Stimulated activated CD4-positive, alpha-beta T cell treated with anti-CD3 and anti-CD28 coated beads, Interleukin-12 subunit alpha, Interleukin-12 subunit beta, amount 100 ng/mL, for 24 hours (primary cell): ENCODE data around the gene DMD.

Experiments
- DNase-seq, 2 experiments: peaks; one replicate each; pipeline ENCODE4 v3.0.0-alpha.2; 2020; ENCODE audit warnings: low read depth in 2 of 2

Gene DMD

DNA sequence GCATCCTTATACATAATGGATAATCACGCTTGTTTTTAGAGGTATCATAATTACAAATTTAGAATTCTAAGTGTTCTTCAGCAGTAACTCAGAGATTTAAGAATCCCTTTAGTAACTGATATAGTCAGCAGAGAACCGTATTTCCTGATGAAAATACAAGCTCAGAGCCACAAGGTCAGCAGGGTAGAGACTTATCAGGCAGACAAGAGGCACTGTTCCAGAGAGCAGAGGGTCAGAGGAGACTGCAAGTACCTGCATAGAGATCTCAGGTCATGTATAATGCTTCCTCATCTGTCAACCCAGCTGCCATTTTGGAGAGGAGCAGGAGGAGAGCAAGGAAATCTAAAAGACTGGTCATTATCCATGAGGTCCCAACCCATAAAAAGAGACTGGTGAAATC, 1352.4 kb downstream of the DMD start:
- DNase-seq, result no peak

DNA sequence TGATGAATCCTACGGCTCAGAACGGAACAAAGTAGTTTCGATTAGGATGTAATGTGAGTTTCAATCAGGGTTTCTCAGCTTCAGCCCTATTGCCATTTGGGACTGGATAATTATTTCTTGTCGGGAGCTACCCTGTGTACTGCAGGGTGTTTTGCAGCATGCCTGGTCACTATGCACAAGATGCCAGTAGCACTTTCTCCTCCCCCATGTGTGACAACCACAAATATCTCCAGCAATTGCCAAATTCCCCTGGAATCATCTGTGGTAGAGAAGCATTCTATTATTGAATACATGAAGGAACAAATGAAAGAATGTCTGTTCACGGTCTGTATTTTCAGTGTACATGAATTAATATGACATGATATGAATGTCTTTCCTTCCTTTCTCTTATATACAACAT, 1356.6 kb downstream of the DMD start:
- DNase-seq, result no peak

DNA sequence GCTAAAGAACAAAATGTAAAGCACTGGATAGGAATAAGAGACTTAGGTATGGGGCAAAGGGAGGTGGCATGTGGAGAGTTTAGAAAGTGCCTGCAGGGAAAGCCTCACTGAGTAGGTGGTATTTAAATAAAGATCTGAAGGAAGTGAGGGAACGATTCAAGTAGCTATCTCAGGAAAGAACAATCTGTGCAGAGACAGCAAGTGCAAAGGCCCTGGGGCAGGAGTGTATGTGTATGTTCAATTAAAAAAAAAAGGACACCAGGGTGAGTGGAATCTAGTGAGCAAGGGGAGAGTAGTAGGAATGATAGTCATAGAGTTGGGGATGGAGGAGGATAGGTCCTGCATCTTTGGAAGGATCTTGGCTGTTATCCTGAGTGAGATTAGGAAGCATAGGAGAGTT, 1359.6 kb downstream of the DMD start:
- no peak for DNase-seq

GRCh38 chrX:31847773-31848172, 1363.6 kb downstream of the DMD start:
- DNase-seq, result no peak

DNA sequence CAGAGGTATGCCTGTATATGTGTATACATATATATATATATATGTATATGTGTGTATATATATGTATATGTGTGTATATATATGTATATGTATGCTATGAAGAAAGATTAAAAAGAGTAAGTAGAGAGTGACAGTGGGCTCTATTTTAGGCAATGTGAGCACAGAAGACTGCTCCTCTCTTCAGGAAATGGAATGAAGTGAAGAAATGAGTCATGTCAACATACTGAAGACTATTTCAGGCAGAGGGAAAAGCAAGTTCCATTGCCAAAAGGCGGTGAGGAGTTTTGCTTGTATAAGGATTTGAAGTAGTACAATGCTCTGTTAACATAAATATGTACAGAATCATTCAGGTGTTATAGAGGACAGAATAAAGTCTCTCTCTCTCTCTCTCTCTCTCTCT, 1366.3 kb downstream of the DMD start:
- no peak for DNase-seq

- DNase-seq, result no peak
Observed at GRCh38 chrX:31838617-31839016, 1372.7 kb downstream of the DMD start.

- DNase-seq, result no peak
Observed at GRCh38 chrX:31837445-31838049, 1373.8 kb downstream of the DMD start.

DNA sequence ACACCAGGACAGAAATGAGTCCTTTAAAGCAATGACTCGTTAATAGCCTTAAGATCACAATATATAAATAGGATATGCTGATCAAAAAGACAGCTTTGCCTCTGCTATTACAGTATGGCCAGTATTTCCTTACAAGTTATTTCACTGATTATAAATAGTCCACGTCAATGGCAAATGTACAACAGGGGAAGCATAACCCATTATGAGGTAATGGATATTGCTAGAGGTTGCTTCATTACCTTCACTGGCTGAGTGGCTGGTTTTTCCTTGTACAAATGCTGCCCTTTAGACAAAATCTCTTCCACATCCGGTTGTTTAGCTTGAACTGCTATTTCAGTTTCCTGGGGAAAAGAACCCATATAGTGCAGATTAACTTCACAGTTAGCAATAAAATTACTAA, 1374.9 kb downstream of the DMD start:
- DNase-seq, result no peak

DNA sequence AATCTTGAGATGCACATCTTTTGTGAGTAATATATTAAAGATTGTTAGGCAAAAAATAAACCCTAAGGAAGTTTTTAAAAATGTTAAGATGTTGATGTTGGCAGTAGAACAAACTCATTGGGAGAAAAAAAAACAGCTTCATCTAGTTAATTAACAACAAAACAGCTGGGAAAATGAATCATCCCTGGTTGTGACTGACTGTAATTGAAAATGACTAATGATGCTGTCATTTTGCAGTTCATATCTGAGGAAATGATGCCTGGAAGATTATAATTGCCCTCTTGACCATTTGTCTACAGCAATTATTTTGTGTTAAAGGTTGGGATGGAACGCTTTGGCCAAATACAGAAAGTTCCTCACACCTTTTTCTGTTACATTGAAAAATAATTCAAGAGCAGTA, 1379.1 kb downstream of the DMD start:
- DNase-seq, result no peak

GRCh38 chrX:31820430-31821210, 1390.7 kb downstream of the DMD start:
- no peak for DNase-seq

GRCh38 chrX:31819455-31819854, 1391.9 kb downstream of the DMD start:
- no peak for DNase-seq

DNA sequence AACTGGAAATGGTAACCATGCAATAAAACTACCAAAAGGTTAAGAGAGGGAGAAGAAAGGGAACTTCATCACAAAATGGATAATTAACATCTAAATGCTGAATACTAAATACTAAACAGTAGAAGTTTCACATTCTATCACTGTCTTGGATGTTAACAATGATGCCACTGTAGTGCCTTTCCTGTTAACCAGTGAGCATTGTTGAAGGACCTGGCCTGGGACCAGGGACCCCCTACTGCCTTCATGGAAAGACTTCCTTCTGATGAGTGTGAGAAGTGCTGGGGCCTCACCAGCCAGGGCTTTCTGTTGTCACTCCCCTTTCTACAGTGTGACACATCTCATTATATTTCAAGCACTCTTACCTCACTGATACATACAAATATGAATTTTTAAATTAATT, 1400.2 kb downstream of the DMD start:
- no peak for DNase-seq

DNA sequence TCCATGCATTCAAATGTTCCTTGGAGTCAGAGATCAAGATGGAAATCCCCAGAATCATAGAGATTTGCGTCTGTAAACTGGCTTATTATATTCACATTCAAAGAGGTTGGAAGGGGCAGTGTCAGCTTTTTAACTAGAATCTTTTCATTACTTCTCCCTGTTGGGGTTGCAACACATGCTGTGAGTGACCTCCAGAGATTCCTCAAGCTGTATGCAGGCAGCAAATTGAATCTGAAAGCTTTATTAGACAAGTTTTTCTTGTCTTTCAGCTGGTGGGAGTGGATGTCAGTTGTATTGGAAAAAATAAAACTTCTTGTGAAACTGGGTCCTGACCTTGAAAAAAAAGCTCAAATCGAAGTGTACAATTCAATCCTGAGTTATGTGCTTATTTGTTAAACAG, 1403.0 kb downstream of the DMD start:
- no peak for DNase-seq

DNA sequence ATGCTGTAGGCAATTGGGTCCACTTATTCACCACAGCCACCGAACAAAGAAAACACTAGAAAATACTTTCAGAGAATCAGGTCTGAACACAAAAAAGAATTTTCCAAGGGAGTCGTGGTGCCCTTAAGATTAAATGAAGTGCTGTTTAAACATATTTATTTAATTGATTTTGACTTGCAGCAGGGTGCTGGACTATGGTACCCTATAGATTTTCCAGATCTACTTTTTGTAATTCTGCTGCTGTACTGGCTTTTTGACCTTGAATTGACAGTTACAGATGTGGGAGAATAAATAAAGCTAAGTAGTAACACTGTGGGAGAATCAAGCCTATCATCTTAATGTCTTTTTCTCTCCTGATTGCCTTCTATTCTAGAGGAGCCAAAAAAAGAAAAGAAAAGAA, 1404.2 kb downstream of the DMD start:
- no peak for DNase-seq

DNA sequence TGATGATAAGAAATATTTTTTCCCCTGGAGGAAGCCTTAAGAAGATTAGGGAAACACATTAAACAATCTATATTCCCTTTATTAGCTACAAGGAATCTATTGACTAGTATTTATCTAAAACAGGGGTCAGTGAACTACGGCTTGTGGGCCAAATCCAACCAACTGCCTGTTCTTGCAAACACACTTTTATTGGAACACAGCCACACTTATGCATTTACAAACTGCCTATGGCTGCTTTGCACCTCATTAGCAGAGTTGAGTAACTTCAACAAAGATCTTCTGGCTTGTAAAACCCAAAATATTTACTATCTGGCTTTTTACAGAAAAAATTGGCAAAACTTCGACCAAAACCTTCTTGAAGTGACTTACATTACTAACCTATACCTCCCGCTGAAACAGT, 1405.6 kb downstream of the DMD start:
- no peak for DNase-seq

DNA sequence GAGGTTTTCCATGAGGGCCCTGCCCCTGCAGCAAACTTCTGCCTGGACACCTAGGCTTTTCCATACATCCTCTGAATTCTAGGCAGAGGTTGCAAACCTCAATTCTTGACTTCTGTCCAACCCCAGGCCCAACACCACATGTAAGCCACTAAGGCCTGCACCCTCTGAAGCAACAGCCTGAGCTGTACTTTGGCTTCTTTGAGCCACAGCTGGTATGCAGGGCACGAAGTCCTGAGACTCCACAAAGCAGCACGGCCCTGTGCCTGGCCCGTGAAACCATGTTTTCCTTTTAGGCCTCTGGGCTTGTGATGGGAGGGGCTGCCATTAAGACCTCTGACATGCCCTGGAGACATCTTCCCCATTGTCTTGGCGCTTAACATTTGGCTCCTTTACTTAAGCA, 1411.1 kb downstream of the DMD start:
- no peak for DNase-seq

GRCh38 chrX:31796624-31797023, 1414.7 kb downstream of the DMD start:
- DNase-seq, result no peak

GRCh38 chrX:31747411-31747810, 1463.9 kb downstream of the DMD start:
- no peak for DNase-seq

DNA sequence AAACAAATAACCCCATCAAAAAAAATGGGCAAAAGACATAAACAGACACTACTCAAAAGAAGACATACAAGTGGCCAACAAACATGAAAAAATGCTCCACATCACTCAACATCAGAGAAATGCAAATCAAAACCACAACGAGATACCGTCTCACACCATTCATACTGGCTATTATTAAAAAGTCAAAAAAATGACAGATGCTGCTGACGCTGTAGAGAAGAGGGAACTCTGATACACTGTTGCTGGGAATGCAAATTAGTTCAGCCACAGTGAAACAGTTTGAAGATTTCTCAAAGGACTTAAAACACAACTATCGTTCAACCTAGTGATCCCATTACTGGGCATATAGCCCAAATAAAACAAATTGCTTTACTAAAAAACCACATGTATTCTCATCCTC, 1468.3 kb downstream of the DMD start:
- no peak for DNase-seq

GRCh38 chrX:31717474-31717873, 1493.9 kb downstream of the DMD start:
- DNase-seq, result no peak

DNA sequence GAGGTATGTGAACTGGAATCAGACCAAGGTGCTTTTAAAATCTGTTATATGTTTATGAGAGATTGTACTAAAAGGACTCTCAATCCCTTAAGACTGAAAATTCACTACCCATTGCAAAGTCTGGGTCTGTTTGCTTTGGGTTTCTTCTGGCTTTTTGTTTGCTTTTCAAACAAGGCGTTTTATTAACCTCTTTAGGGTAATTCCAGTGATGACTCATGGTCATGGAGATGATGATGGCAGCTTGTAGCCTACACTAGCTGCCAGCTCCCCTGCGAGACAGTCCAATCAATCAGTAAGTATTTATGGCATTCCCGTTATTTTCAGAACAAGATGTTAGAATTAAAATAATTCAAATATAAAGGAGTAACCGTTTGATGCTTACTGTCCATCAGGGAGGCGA, 1495.7 kb downstream of the DMD start:
- no peak for DNase-seq

DNA sequence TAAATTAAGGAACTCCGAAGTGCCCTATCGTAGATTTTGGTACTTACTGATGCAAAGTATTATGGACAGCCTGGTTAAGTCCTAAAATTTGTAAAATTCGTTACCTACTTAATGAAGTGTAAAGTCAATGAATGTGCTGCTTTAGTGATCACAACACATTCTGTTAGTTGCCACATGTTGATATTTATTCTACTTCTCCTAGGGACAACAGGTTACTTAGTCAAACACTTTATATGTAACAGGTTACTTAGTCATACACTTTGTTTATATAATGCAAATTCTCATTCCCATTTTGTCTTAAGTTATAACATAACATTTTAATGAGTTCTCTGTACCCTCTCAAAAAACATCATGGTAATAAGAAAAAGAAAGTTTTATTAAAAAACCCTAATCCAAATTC, 1496.6 kb downstream of the DMD start:
- DNase-seq, result no peak

DNA sequence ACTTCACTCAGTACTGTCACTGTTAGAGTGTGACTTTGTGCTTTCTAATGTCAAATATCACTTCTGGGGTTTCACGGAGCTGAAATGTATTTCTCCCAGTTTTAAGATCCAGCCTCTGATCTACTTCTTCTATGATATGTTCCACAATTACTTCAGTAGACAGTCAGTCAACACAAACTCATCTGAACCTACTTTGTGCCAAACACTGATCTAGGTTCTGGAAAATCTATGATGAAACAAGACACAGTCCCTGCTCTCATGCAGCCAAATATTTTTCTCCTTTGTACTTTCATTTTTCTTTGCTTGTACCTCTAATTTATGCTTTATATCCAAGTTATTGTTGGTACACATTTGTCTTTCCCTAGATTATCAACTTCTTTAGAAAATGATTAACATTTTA, 1498.2 kb downstream of the DMD start:
- no peak for DNase-seq

- DNase-seq, result no peak
Observed at GRCh38 chrX:31711166-31711565, 1500.2 kb downstream of the DMD start.
